C4-2B (cell line): ENCODE measurements around the gene RSRC2.

Experiments
- ZFX ChIP-seq: fragments of 450-650 bp; IDR thresholded peaks from 2 replicates; pipeline ENCODE4 v1.6.1; 2017
- TF ChIP-seq, protein P1 (sequence below): fragments of 450-650 bp; conservative IDR thresholded peaks from 2 replicates; pipeline ENCODE4 v1.5.1; 2017; ENCODE audit warnings: mild to moderate bottlenecking

DNA sequence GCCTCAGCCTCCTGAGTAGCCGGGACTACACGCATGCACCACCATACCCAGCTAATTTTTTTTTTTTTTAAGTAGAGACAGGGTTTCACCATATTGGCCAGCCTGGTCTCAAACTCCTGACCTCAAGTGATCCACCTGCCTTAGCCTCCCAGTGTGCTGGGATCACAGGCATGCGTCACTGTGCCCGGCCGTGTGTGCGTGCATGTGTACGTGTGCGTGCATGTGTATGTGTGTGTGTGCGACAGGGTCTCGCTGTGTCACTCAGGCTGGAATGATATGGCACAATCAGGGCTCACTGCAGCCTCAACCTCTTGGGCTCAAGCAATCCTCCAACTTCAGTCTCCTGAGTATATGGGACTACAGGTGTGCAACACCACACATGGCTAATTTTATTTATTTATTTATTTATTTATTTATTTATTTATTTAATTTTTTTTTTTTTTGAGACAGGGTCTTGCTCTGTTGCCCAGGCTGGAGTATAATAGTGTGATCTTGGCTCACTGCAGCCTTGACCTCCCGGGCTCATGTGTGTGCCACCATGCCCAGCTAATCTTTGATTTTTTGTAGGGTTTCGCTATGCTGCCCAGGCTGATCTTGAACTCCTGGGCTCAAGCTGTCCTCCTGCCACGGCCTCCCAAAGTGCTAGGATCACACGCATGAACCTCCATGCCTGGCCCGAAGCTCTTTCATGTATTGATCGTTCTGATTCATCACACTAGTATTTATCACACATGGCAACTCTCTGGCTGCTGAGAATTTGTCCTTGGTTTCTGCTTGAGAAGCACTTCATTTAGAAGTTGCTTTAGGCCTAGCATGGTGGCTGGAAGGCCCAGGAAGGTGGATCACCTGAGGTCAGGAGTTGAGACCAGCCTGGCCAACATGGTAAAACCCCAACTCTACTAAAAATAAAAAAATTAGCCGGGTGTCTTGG, 68.4 kb downstream of the RSRC2 start:
- TF ChIP-seq, protein P1, sequence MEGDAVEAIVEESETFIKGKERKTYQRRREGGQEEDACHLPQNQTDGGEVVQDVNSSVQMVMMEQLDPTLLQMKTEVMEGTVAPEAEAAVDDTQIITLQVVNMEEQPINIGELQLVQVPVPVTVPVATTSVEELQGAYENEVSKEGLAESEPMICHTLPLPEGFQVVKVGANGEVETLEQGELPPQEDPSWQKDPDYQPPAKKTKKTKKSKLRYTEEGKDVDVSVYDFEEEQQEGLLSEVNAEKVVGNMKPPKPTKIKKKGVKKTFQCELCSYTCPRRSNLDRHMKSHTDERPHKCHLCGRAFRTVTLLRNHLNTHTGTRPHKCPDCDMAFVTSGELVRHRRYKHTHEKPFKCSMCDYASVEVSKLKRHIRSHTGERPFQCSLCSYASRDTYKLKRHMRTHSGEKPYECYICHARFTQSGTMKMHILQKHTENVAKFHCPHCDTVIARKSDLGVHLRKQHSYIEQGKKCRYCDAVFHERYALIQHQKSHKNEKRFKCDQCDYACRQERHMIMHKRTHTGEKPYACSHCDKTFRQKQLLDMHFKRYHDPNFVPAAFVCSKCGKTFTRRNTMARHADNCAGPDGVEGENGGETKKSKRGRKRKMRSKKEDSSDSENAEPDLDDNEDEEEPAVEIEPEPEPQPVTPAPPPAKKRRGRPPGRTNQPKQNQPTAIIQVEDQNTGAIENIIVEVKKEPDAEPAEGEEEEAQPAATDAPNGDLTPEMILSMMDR = no peak
- no peak for TF ChIP-seq ZFX
